HepG2 (cell line): ENCODE results near the gene SLC25A25. TPM values are rescaled to one million over a fixed set of nuclear protein-coding genes. Genes with fewer than 3 reads are reported as not detected.
A peak's percentile ranks its signal among the peaks of the same experiment; 100 is the strongest.

Experiments
- ATAC-seq: fragments of 200-7000 bp; cut with Tn5 transposase; 3 replicates; pipeline ENCODE4 v1.9.1; 2020; ENCODE audit warnings: mild to moderate bottlenecking, moderate library complexity
- BruUV-seq: library from RNA; stranded (reverse); fragments of 400-500 nt; replicated peaks from 2 replicates; lab custom pipeline; 2021; lab: Mats Ljungman, UMichigan
- CTCF ChIA-PET: fragments of 300-600 bp; formaldehyde crosslinking; extraction: SDS; loops from one replicate; lab custom pipeline; 2021; ENCODE audit warnings: low total read pairs, inconsistent platforms, low intra/inter-chr PET ratio; lab: Yijun Ruan, JAX
- POLR2A ChIA-PET: fragments of 350-600 bp; sonication (Branson Sonifier 250); formaldehyde crosslinking; loops from one replicate; lab custom pipeline; 2020; ENCODE audit warnings: antibody characterized with exemption, inconsistent platforms; lab: Yijun Ruan, JAX
- DNase-seq: peaks from one replicate; pipeline ENCODE4 v3.0.0-alpha.2; 2015; ENCODE audit warnings: low spot score
- FAIRE-seq: peaks from 3 replicates; lab custom pipeline; 2011; peaks lifted over from hg19 to GRCh38; lab: Jason Lieb, UNC
- H2AFZ ChIP-seq: one replicate; pipeline ENCODE4 v1.6.1; 2011; ENCODE audit warnings: low read length, inconsistent platforms
- H3K27ac ChIP-seq: fragments of 300-600 bp; 3 replicates; pipeline ENCODE4 v1.8.0; 2011; ENCODE audit warnings: mixed run types, mild to moderate bottlenecking, mixed read lengths, low read length, inconsistent platforms; ENCODE audit not compliant: insufficient read depth; ENCODE audit errors: extremely low read length
- H3K27me3 ChIP-seq, 2 experiments: fragments of 200-600 bp in 1 of 2; 2 replicates in 1 of 2; 3 replicates in 1 of 2; pipeline versions ENCODE4 v1.6.0 to v1.8.0; 2011; ENCODE audit warnings: low read length in 2 of 2, mild to moderate bottlenecking in 2 of 2, moderate library complexity in 2 of 2, inconsistent platforms in 1 of 2; ENCODE audit not compliant: insufficient read depth in 2 of 2, control insufficient read depth in 1 of 2
- H3K36me3 ChIP-seq, 2 experiments: fragments of 200-600 bp in 1 of 2; replicated peaks in 1 of 2; 2 replicates in 1 of 2; 3 replicates in 1 of 2; pipeline versions ENCODE4 v1.5.1 to v1.8.0; 2011; ENCODE audit warnings: low read length in 2 of 2, inconsistent platforms in 1 of 2; ENCODE audit not compliant: insufficient read depth in 2 of 2, control insufficient read depth in 1 of 2
- H3K4me1 ChIP-seq: 2 replicates; pipeline ENCODE4 v1.5.1; 2012; ENCODE audit warnings: low read length, inconsistent platforms; ENCODE audit not compliant: insufficient read depth
- H3K4me2 ChIP-seq: 2 replicates; pipeline ENCODE4 v1.6.0; 2011; ENCODE audit warnings: low read depth, low read length, inconsistent platforms
- H3K4me3 ChIP-seq, 3 experiments: fragments of 200-600 bp in 1 of 3; sonication (generic), shearing (Covaris generic) in 1 of 3; replicated peaks in 1 of 3; 2 replicates each; pipeline ENCODE4 v1.5.1; 2011 to 2016; ENCODE audit warnings: low read length in 3 of 3, inconsistent platforms in 2 of 3, low read depth in 2 of 3, mild to moderate bottlenecking in 2 of 3, control low read depth in 1 of 3, mixed read lengths in 1 of 3; ENCODE audit not compliant: insufficient read depth in 1 of 3
- H3K79me2 ChIP-seq: one replicate; pipeline ENCODE4 v1.6.1; 2011; ENCODE audit warnings: low read length, inconsistent platforms; ENCODE audit not compliant: insufficient read depth
- H3K9ac ChIP-seq: 2 replicates; pipeline ENCODE4 v1.6.0; 2011; ENCODE audit warnings: mild to moderate bottlenecking, low read depth, low read length, inconsistent platforms; ENCODE audit not compliant: insufficient read depth
- H3K9me3 ChIP-seq: 2 replicates; pipeline ENCODE4 v1.5.1; 2012; ENCODE audit warnings: mild to moderate bottlenecking, low read length
- H4K20me1 ChIP-seq: 2 replicates; pipeline ENCODE4 v1.6.0; 2011; ENCODE audit warnings: inconsistent platforms, mild to moderate bottlenecking, low read length, moderate library complexity; ENCODE audit not compliant: insufficient read depth
- AGO2 ChIP-seq: fragments of 200-400 bp; formaldehyde crosslinking; optimal IDR thresholded peaks from 2 replicates; pipeline ENCODE3; 2017; ENCODE audit warnings: mild to moderate bottlenecking, low read depth, low read length, moderate library complexity
- EEA1 ChIP-seq: sonication (generic); formaldehyde crosslinking; IDR thresholded peaks from 2 replicates; pipeline ENCODE4 v1.5.1; 2020; ENCODE audit warnings: mild to moderate bottlenecking, missing genetic modification reagents, borderline replicate concordance
- FOSL2 ChIP-seq: sonication (generic); formaldehyde crosslinking; IDR thresholded peaks from 2 replicates; pipeline ENCODE4 v1.4.0; 2020; ENCODE audit warnings: missing genetic modification reagents
- NFYC ChIP-seq: IDR thresholded peaks from 2 replicates; pipeline ENCODE4 v1.6.1; 2016; ENCODE audit warnings: missing genetic modification reagents, missing compliant biosample characterization
- NR2F6 ChIP-seq, 2 experiments: IDR thresholded peaks; 2 replicates each; pipeline ENCODE4 v1.6.1; 2016; ENCODE audit warnings: antibody characterized with exemption in 1 of 2, mild to moderate bottlenecking in 1 of 2
- PAX8 ChIP-seq: sonication (generic); formaldehyde crosslinking; IDR thresholded peaks from 2 replicates; pipeline ENCODE4 v1.8.0; 2022; ENCODE audit warnings: mild to moderate bottlenecking, missing genetic modification reagents, borderline replicate concordance
- TEAD3 ChIP-seq: optimal IDR thresholded peaks from 2 replicates; pipeline ENCODE3; 2016; ENCODE audit warnings: borderline replicate concordance
- ZKSCAN8 ChIP-seq: IDR thresholded peaks from 2 replicates; pipeline ENCODE4 v1.6.1; 2016; ENCODE audit warnings: borderline replicate concordance, missing genetic modification reagents, missing compliant biosample characterization
- ZNF790 ChIP-seq: sonication (generic); formaldehyde crosslinking; IDR thresholded peaks from 2 replicates; pipeline ENCODE4 v1.8.0; 2022; ENCODE audit warnings: missing genetic modification reagents, mild to moderate bottlenecking, borderline replicate concordance
- WGBS: methylation state at CpG from one replicate; pipeline ENCODE4 v1.1.6; 2017; ENCODE audit warnings: low lambda C conversion rate; 5-methylcytosine and 5-hydroxymethylcytosine counted together
- in situ Hi-C: cut with HindIII; loops from 2 replicates; pipeline ENCODE4 v1.10.0; 2017; ENCODE audit warnings: low pct_unique_long_range_greater_than_20kb; ENCODE audit not compliant: extremely low pct_ligation_motif_present
- intact Hi-C: fragments of 100-400 bp; cut with micrococcal nuclease; formaldehyde crosslinking; loops from one replicate; pipeline ENCODE4 v1.10.0; 2022; ENCODE audit not compliant: unreplicated experiment
- polyA plus RNA-seq, 8 experiments: library from polyadenylated mRNA; depleted of rRNA in 3 of 8; stranded (reverse) in 7 of 8; unstranded in 1 of 8; fragments of >200 nt; fragmentation: Illumina TruSeq in 4 of 8; extraction: Trizol in 4 of 8; gene quantifications; 2 replicates each; pipeline versions ENCODE4 v1.2.1 to v1.2.3, GENCODE V29; 2011 to 2016; ENCODE audit warnings: low read depth in 4 of 8, missing spikeins in 1 of 8, mixed read lengths in 1 of 8; ENCODE audit not compliant: insufficient read depth in 1 of 8
- total RNA-seq, 5 experiments: library from RNA; depleted of rRNA; stranded (reverse); fragments of >200 nt; fragmentation: Illumina TruSeq; extraction: Trizol; gene quantifications; 2 replicates each; pipeline ENCODE4 v1.2.3, GENCODE V29; 2016; ENCODE audit warnings: low read depth in 1 of 5

SLC25A25 gene
- total and polyA plus RNA-seq, 2 of the 13 experiments (the other 11 are each of a cell fraction or from before 2014, with no cell fraction given): 10.5 to 24.8 TPM

DNA sequence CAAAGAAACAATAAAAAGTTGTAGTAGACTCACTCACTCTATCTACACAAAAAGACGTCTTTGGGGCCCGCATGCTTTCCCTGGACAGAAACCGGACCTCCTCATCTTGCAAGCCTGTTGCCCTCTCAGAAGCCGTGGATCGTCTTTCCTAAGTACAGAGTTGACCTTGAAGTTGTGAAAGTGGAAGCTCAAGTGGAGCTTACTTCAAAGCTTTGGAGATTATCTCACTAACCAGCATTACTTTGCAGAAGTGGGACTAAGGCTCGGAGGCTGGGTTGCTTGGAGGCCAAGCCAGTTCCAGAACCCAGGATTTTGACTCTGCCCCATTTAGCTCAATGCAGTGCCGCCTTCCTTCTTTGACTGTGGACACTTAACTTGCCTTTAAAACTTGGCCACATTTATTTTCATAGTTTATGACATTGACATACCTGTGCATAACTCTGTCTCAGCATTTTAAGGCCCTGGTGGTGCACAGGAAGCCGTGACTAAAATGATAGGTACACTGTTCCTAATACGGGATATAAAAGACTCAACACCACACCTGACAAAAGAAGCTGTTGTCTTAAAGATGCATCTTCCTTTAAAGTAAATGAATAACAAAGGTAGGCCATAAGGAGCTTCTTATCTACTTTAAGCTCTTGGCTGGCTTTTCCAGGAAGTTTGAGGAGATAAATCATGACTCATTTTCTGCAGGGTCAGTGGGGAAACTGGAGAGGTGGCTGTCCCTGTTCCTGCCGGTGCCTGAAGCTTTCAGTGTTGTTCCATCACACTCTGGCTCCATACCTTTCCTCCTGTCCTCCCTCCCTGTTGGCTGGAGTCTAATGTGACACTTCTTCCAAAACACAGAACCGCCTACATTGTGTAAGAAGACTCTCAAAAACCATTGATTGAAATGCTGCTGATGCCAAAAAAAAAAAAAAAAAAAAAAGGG is 10.7 kb downstream of the SLC25A25 start:
- Histone ChIP-seq H3K9ac (no peak overlapping the region), H3K36me3 (peaks cover 2 to 3% of the 10 kb centered on the region in 2 experiments; a peak in 2 of 5 replicates), H3K4me3 (no peak overlapping the region), H2AFZ (no peak overlapping the region), H3K4me2 (no peak overlapping the region), H3K9me3 (no peaks in the 10 kb centered on the region), H3K27me3 (no peaks in the 10 kb centered on the region), H4K20me1 (no peaks in the 10 kb centered on the region), H3K27ac (no peak overlapping the region), H3K79me2 (peaks cover 10% of the 10 kb centered on the region), H3K4me1 (peaks cover 53% of the 10 kb centered on the region)
- peak; percentile 42 for TF ChIP-seq FOSL2
- no peak for TF ChIP-seq AGO2
- TF ChIP-seq ZNF790 (CRISPR knock-in tag): no peak
- no peak for TF ChIP-seq TEAD3
- TF ChIP-seq NFYC (CRISPR knock-in tag): no peak
- no peak for TF ChIP-seq EEA1 (CRISPR knock-in tag)
- no peak for FAIRE-seq
- BruUV-seq: no TSS peak
- CTCF ChIA-PET: no interaction called here
- 90% methylated on average over 11 of the region's 11 CpGs for WGBS
- in situ Hi-C loops (no loop called here), intact Hi-C loops (no loop called here)
- DNase-seq: no peak
- no peak for ATAC-seq
- POLR2A ChIA-PET: interaction anchor here (1.1 to 1.7 kb wide), 3 partner anchors 19 to 113 kb away, joined by 3 to 6 read pairs (median 4); no protein-coding TSS in a partner anchor

GRCh38 chr9:128080206-128080605 is 12.2 kb downstream of the SLC25A25 start:
- no TSS peak for BruUV-seq
- no peak for FAIRE-seq
- 100% methylated on average over 5 of the region's 5 CpGs for WGBS
- no peak for TF ChIP-seq ZKSCAN8 (CRISPR knock-in tag)
- no peak for TF ChIP-seq NR2F6 (IDR thresholded peaks at IDR 0.05)
- TF ChIP-seq NR2F6 (CRISPR knock-in tag; IDR thresholded peaks at IDR 0.05): no peak
- TF ChIP-seq PAX8 (CRISPR knock-in tag): no peak
- TF ChIP-seq, all 625 proteins: peak for 0
- H4K20me1 ChIP-seq: no peaks in the 10 kb centered on the region
- H3K4me1 ChIP-seq: peaks cover 45% of the 10 kb centered on the region
- no peak overlapping the region for H3K27ac ChIP-seq
- ChIA-PET CTCF (no interaction called here), POLR2A (interaction anchor here (0.6 to 1.4 kb wide), 3 partner anchors 18 to 72 kb away, joined by 3 to 5 read pairs (median 3); no protein-coding TSS in a partner anchor)
- no peak for DNase-seq
- H3K4me2 ChIP-seq: no peak overlapping the region
- no peaks in the 10 kb centered on the region for H3K9me3 ChIP-seq
- H3K4me3 ChIP-seq: no peak overlapping the region
- H3K36me3 ChIP-seq: peaks cover 2 to 3% of the 10 kb centered on the region in 2 experiments; a peak in 2 of 5 replicates
- peaks cover 5% of the 10 kb centered on the region for H3K79me2 ChIP-seq
- intact Hi-C loops: no loop called here
- in situ Hi-C loops: no loop called here
- no peak for ATAC-seq
- no peaks in the 10 kb centered on the region for H3K27me3 ChIP-seq
- no peak overlapping the region for H3K9ac ChIP-seq
- H2AFZ ChIP-seq: no peak overlapping the region
